Neuronal stem cell (in vitro differentiated cells): ENCODE results near the gene METTL17.

ENCODE experiments used
- DNase-seq: peaks from one replicate; pipeline ENCODE4 v3.0.0-alpha.2; 2013; ENCODE audit warnings: low spot score
- H2AFZ ChIP-seq: one replicate; pipeline ENCODE4 v1.6.1; 2013; ENCODE audit warnings: mild to moderate bottlenecking, low read length, inconsistent platforms
- H2AK5ac ChIP-seq: 2 replicates; pipeline ENCODE4 v1.6.1; 2013; ENCODE audit warnings: low read depth, mild to moderate bottlenecking, inconsistent platforms, low read length, moderate library complexity, mixed read lengths
- H2BK120ac ChIP-seq: 2 replicates; pipeline ENCODE4 v1.6.1; 2013; ENCODE audit warnings: low read depth, mild to moderate bottlenecking, inconsistent platforms, low read length, moderate library complexity, mixed read lengths
- H2BK12ac ChIP-seq: one replicate; pipeline ENCODE4 v1.6.1; 2013; ENCODE audit warnings: low read length, inconsistent platforms
- H2BK15ac ChIP-seq: 2 replicates; pipeline ENCODE4 v1.6.1; 2013; ENCODE audit warnings: mild to moderate bottlenecking, low read length, inconsistent platforms, mixed read lengths
- H2BK5ac ChIP-seq: one replicate; pipeline ENCODE4 v1.6.1; 2013; ENCODE audit warnings: inconsistent platforms, mild to moderate bottlenecking, low read length, moderate library complexity
- H3K14ac ChIP-seq: one replicate; pipeline ENCODE4 v1.6.1; 2013; ENCODE audit warnings: low read length, inconsistent platforms
- H3K18ac ChIP-seq: 2 replicates; pipeline ENCODE4 v1.6.1; 2013; ENCODE audit warnings: low read length, inconsistent platforms
- H3K23ac ChIP-seq: 2 replicates; pipeline ENCODE4 v1.6.1; 2013; ENCODE audit warnings: low read depth, mild to moderate bottlenecking, mixed read lengths, low read length, inconsistent platforms; ENCODE audit not compliant: poor library complexity
- H3K27ac ChIP-seq: replicated peaks from 3 replicates; pipeline ENCODE4 v1.5.1; 2013; ENCODE audit warnings: low read length, inconsistent platforms
- H3K27me3 ChIP-seq, 3 experiments: 2 replicates each; pipeline ENCODE4 v1.6.1; 2013; ENCODE audit warnings: low read length in 3 of 3, mild to moderate bottlenecking in 2 of 3, inconsistent platforms in 1 of 3, low read depth in 1 of 3, mixed read lengths in 1 of 3, moderate library complexity in 1 of 3; ENCODE audit not compliant: control insufficient read depth in 3 of 3, insufficient read depth in 3 of 3
- H3K36me3 ChIP-seq, 2 donors: replicated peaks in 1 of 2; 2 replicates each; pipeline ENCODE4 v1.6.1; 2013; ENCODE audit warnings: low read length in 2 of 2; ENCODE audit not compliant: control insufficient read depth in 2 of 2, insufficient read depth in 2 of 2
- H3K4ac ChIP-seq: 2 replicates; pipeline ENCODE4 v1.6.1; 2013; ENCODE audit warnings: inconsistent platforms, mild to moderate bottlenecking, low read length, moderate library complexity
- H3K4me1 ChIP-seq, 2 donors: 1 replicate in 1 of 2; 2 replicates in 1 of 2; pipeline ENCODE4 v1.6.1; 2013; ENCODE audit warnings: low read length in 2 of 2, low read depth in 1 of 2; ENCODE audit not compliant: control insufficient read depth in 2 of 2, insufficient read depth in 1 of 2
- H3K4me2 ChIP-seq: one replicate; pipeline ENCODE4 v1.6.1; 2013; ENCODE audit warnings: mild to moderate bottlenecking, low read length, inconsistent platforms; ENCODE audit not compliant: insufficient read depth, poor library complexity, severe bottlenecking
- H3K4me3 ChIP-seq, 2 donors: 2 replicates each; pipeline ENCODE4 v1.5.1; 2013; ENCODE audit warnings: low read length in 2 of 2, mild to moderate bottlenecking in 2 of 2, inconsistent platforms in 1 of 2, moderate library complexity in 1 of 2
- H3K79me1 ChIP-seq: one replicate; pipeline ENCODE4 v1.6.1; 2013; ENCODE audit warnings: low read depth, mild to moderate bottlenecking, inconsistent platforms, low read length, moderate library complexity
- H3K9ac ChIP-seq: one replicate; pipeline ENCODE4 v1.6.1; 2013; ENCODE audit warnings: mild to moderate bottlenecking, low read depth, low read length, inconsistent platforms; ENCODE audit not compliant: poor library complexity
- H3K9me3 ChIP-seq, 2 donors: replicated peaks in 1 of 2; 2 replicates each; pipeline versions ENCODE3 to v1.6.1; 2013; ENCODE audit warnings: low read length in 2 of 2, mild to moderate bottlenecking in 2 of 2, inconsistent platforms in 1 of 2, low read depth in 1 of 2, mixed read lengths in 1 of 2, moderate library complexity in 1 of 2; ENCODE audit not compliant: control insufficient read depth in 2 of 2, insufficient read depth in 1 of 2
- H4K8ac ChIP-seq: one replicate; pipeline ENCODE4 v1.6.1; 2013; ENCODE audit warnings: low read depth, mild to moderate bottlenecking, inconsistent platforms, low read length, moderate library complexity
- H4K91ac ChIP-seq: one replicate; pipeline ENCODE4 v1.6.1; 2013; ENCODE audit warnings: low read length, low read depth, mild to moderate bottlenecking, inconsistent platforms; ENCODE audit not compliant: poor library complexity
- WGBS, 2 donors: extraction: QIAGEN DNeasy Blood & Tissue Kit; methylation state at CpG; one replicate each; pipeline ENCODE4 v1.1.7; 2013; ENCODE audit warnings: missing lambda C conversion rate in 2 of 2, mixed read lengths in 1 of 2; ENCODE audit not compliant: insufficient read length in 2 of 2, insufficient replicate concordance in 1 of 2; ENCODE audit errors: extremely low coverage in 2 of 2; 5-methylcytosine and 5-hydroxymethylcytosine counted together

METTL17 gene

DNA sequence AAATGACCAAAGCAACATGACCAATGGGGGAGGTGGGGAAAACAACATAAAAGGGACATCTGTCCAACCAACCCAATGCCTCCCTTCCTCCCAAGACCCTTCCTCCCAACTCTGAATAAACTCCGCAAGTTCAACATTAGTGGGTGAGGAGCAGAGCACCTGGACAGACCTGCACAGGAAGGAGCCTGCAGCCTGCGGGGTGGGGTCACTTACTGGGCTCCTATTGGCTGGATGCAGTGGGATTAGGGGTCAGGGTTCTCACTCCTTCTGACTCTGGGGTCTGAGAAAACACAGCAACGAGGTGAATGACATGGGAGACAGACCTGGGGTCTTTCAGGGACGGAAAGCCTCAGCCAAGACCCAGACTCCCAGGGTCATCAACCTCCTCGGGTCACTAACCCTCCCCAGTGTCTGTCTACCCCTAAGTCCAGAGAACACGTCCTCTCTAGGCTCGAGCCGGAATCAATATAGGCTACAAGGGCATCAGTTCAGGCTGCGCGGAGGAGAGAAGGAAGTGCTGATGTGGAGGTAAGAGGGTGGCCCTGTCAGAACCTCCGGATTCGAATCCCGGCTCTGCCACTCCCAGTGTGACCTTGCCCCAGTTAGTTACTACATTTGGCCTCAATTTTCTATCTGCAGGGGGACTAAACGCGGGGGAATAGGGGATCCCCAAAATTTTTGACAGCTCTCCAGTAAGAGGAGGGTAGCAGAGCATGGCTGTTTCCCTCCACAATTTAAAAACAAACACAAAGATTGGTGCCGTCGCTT lies 34.2 kb downstream of the METTL17 start:
- peaks cover 4 to 13% of the 10 kb centered on the region in 2 donors for H3K4me1 ChIP-seq
- H2AFZ ChIP-seq = peak overlapping the region; percentile 93
- H3K27me3 ChIP-seq = peaks cover 8 to 86% (median 36%) of the 10 kb centered on the region in 3 experiments
- H2BK5ac ChIP-seq = no peak overlapping the region
- no peak overlapping the region for H2BK12ac ChIP-seq
- DNase-seq = no peak
- WGBS, 2 donors = no CpG with 5 or more reads among the region's 17 CpGs
- H3K36me3 ChIP-seq = no peaks in the 10 kb centered on the region
- no peak overlapping the region for H3K14ac ChIP-seq
- peak overlapping the region; percentile 53 to 80 for H3K4me3 ChIP-seq
- peak overlapping the region; percentile 93 for H3K18ac ChIP-seq
- peak overlapping the region; percentile 82 for H2AK5ac ChIP-seq
- peaks cover 0 to 6% of the 10 kb centered on the region in 2 donors for H3K9me3 ChIP-seq
- no peaks in the 10 kb centered on the region for H3K79me1 ChIP-seq
- H4K91ac ChIP-seq = no peak overlapping the region
- H2BK15ac ChIP-seq = no peak overlapping the region
- peak overlapping the region; percentile 75 for H3K23ac ChIP-seq
- no peak overlapping the region for H4K8ac ChIP-seq
- no peak overlapping the region for H3K9ac ChIP-seq
- H3K4ac ChIP-seq = no peak overlapping the region
- no peak overlapping the region for H3K27ac ChIP-seq
- peak overlapping the region; percentile 94 for H3K4me2 ChIP-seq
- H2BK120ac ChIP-seq = no peak overlapping the region

DNA sequence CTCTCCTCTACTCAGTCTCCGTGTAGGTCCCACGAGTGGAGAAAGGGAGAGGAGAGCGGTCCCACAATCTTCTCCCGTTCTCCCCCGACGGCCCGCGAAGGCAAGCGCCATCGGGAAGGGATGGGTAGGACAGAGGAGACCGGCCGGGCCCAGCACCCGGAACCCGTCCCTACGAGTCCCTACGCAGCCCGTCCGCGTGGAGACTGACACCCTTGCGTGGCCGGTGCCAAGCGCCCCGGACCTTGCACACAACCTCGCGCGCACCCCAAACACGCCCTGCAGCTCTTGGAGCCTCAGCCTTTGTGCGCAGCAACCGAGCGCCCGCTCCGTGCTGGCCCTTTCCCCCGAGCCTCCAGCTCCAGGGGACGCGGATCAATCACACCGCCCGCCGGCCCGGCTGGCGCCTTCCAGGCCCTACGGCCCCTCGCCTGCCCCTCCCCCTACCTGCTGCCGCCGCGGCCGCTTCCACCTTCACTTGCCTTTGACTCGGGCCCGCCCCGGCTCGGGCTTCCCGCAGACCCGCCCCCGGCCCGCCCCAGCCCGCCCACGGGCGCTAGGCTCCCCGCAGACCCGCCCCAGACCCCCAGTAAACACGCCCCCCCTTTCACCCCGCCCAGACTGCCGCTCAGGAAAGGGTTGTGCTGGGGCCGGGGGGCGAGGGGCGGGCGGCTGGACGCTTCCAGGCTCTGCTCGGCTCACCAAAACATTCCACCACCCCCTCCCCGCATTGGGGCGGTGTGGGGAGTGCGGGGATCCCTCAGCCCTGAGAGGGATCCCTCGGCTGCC lies 35.0 kb downstream of the METTL17 start, which contains the start of gene NDRG2:
Gene NDRG2, minus strand, starts transcription at position 477 of the 786 bp plus-strand sequence. CDS start 1,746 bp downstream, outside the sequence.
- Histone ChIP-seq H3K27me3 (peaks cover 8 to 88% (median 36%) of the 10 kb centered on the region in 3 experiments), H3K14ac (peak within 1 kb of the TSS; percentile 97), H3K4me2 (peak within 1 kb of the TSS; percentile 94), H3K23ac (peak within 1 kb of the TSS; percentile 75), H3K4me1 (peaks cover 4 to 13% of the 10 kb centered on the region in 2 donors), H3K9ac (peak within 1 kb of the TSS; percentile 86), H2AK5ac (peak within 1 kb of the TSS; percentile 82), H3K79me1 (no peaks in the 10 kb centered on the region), H2BK12ac (no peak within 1 kb of the TSS), H3K18ac (peak within 1 kb of the TSS; percentile 95), H3K36me3 (no peaks in the 10 kb centered on the region), H2BK120ac (no peak within 1 kb of the TSS), H2AFZ (peak within 1 kb of the TSS; percentile 93), H3K27ac (no peak within 1 kb of the TSS), H2BK15ac (peak within 1 kb of the TSS; percentile 71), H3K4ac (no peak within 1 kb of the TSS), H4K91ac (peak within 1 kb of the TSS; percentile 59), H4K8ac (no peak within 1 kb of the TSS), H3K4me3 (peak within 1 kb of the TSS; percentile 53 to 80), H3K9me3 (peaks cover 0 to 6% of the 10 kb centered on the region in 2 donors), H2BK5ac (no peak within 1 kb of the TSS)
- no CpG with 5 or more reads among the region's 72 CpGs for WGBS, 2 donors
- DNase-seq = peak; percentile 64

DNA sequence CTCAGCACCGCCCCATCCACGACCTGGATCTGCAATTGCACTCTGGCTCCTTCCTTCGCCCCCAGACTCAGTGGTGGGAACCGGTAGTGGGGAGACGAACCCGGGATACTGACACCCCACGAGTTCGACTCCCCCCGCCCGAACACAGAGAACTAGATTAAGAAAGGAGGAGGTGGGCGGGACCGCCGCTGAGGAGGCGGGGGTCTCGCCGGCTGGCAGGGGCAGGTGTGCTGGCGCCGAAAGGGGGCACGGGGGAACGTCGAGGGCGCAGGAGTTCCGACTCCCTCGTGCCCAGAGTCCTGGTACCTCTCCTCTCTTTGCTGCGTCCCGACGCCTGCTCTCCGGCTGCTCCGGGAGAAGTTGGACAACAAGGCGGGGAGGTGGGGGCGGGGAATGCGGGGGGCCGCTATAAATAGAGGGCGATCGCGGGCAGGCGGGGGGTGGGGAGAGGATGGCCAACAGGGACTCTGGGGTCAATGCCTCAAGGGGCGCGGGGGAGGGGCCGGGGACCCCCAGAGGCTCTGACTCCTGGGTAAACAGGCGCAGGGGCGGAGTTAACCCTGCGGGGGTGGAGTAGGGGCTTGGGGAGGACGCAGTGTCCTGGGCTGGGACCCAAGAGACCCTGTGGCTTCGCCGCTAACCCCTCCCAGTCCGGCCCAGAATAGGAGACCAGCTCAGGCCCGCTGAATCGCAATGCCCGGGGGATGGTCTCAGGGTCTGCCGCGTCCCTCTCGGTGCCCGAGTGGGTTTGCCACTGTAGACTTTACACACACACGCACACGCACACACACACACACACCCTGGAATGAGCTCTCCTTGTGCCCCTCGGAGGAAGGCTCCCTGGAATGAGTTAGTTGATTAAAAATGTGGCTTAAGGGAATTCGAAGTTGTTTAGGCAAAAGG lies 35.8 kb downstream of the METTL17 start:
- Histone ChIP-seq H3K14ac (peak overlapping the region; percentile 25), H3K36me3 (no peaks in the 10 kb centered on the region), H4K91ac (no peak overlapping the region), H2BK15ac (peak overlapping the region; percentile 71), H3K27me3 (peaks cover 8 to 93% (median 36%) of the 10 kb centered on the region in 3 experiments), H2AFZ (peak overlapping the region; percentile 93), H3K9ac (peak overlapping the region; percentile 78), H3K4ac (no peak overlapping the region), H3K4me1 (peaks cover 4 to 13% of the 10 kb centered on the region in 2 donors), H3K9me3 (peaks cover 0 to 6% of the 10 kb centered on the region in 2 donors), H2AK5ac (peak overlapping the region; percentile 36), H2BK120ac (no peak overlapping the region), H3K18ac (peak overlapping the region; percentile 95), H3K23ac (peak overlapping the region; percentile 69), H3K27ac (no peak overlapping the region), H2BK12ac (no peak overlapping the region), H3K4me3 (peak overlapping the region; percentile 53 to 72), H3K4me2 (peak overlapping the region; percentile 94), H4K8ac (no peak overlapping the region), H2BK5ac (no peak overlapping the region), H3K79me1 (no peaks in the 10 kb centered on the region)
- DNase-seq = peak; percentile 31
- no CpG with 5 or more reads among the region's 58 CpGs for WGBS, 2 donors
